ENCODE results near the gene TMEM217.

DNA sequence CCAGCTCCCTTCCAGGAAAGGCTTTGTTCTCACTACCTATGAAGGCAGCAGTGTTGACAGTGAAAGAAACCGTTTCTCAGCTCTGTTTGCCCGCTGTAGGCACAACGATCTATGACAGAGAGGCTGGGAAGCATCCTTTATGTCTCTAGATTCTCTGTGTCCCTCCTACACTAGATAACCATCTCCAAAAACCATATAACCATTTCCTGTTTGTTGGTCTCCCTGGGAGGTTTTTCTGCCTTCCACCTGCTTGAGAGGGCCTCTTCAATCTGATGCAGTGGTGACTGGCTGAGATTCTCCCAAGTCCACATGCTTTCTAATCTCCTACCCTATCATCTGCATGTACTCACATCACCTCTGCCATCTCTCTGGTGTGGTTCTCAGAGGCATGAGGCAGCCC is 32.0 kb upstream of the TMEM217 start:
- TF ChIP-seq, protein P1, sequence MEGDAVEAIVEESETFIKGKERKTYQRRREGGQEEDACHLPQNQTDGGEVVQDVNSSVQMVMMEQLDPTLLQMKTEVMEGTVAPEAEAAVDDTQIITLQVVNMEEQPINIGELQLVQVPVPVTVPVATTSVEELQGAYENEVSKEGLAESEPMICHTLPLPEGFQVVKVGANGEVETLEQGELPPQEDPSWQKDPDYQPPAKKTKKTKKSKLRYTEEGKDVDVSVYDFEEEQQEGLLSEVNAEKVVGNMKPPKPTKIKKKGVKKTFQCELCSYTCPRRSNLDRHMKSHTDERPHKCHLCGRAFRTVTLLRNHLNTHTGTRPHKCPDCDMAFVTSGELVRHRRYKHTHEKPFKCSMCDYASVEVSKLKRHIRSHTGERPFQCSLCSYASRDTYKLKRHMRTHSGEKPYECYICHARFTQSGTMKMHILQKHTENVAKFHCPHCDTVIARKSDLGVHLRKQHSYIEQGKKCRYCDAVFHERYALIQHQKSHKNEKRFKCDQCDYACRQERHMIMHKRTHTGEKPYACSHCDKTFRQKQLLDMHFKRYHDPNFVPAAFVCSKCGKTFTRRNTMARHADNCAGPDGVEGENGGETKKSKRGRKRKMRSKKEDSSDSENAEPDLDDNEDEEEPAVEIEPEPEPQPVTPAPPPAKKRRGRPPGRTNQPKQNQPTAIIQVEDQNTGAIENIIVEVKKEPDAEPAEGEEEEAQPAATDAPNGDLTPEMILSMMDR (IDR thresholded peaks at IDR 0.05; ENCODE audit: low read length), result no peak
- TF ChIP-seq EZH2phosphoT487 (IDR thresholded peaks at IDR 0.05; ENCODE audit: low read length) (no peak), EZH2 (optimal IDR thresholded peaks at IDR 0.05; ENCODE audit: low read depth, low read length) (no peak)

Data from MM.1S (cell line).